Right atrium auricular region (tissue), 2 donors: Measurements from ENCODE around the gene SLC6A12. TPM values are rescaled to one million over a fixed set of nuclear protein-coding genes. Genes with fewer than 3 reads are reported as not detected.

Experiments used
- DNase-seq: peaks from one replicate; pipeline ENCODE4 v3.0.0-alpha.2; 2019; ENCODE audit warnings: low spot score
- H3K27ac ChIP-seq, 2 donors: fragments of 200-600 bp; sonication (generic); 1 replicate in 1 of 2; 2 replicates in 1 of 2; pipeline ENCODE4 v1.5.1; 2016 to 2019
- H3K27me3 ChIP-seq, 2 donors: fragments of 200-600 bp; sonication (generic); one replicate each; pipeline versions ENCODE4 v1.5.1 to v1.6.0; 2017 to 2019
- H3K36me3 ChIP-seq: fragments of 200-600 bp; sonication (generic); one replicate; pipeline ENCODE4 v1.5.1; 2016
- H3K4me1 ChIP-seq, 2 donors: fragments of 200-600 bp; sonication (generic); one replicate each; pipeline versions ENCODE4 v1.5.1 to v1.6.0; 2017 to 2019
- H3K4me3 ChIP-seq, 2 donors: fragments of 200-600 bp; sonication (generic); 1 replicate in 1 of 2; 2 replicates in 1 of 2; pipeline ENCODE4 v1.5.1; 2017 to 2019; ENCODE audit warnings: mild to moderate bottlenecking in 1 of 2, moderate library complexity in 1 of 2
- H3K9me3 ChIP-seq, 2 donors: fragments of 200-600 bp; sonication (generic); one replicate each; pipeline ENCODE4 v1.5.1; 2019
- total RNA-seq, 2 donors: library from RNA; depleted of rRNA; stranded (reverse); fragments of >200 nt; gene quantifications; one replicate each; pipeline ENCODE4 v1.1.0, GENCODE V29; 2016
- TF ChIP-seq, protein P1 (sequence below), 2 donors: fragments of 200-600 bp; sonication (generic); IDR thresholded peaks; one replicate each; pipeline ENCODE4 v1.5.1; 2019; ENCODE audit warnings: antibody characterized with exemption in 2 of 2

SLC6A12 gene
- total RNA-seq, 2 donors from 2014 or later: 1.1 TPM; not detected in 1

GRCh38 chr12:186006-186625 is 27.8 kb downstream of the SLC6A12 start:
- DNase-seq: no peak
- Histone ChIP-seq H3K27me3 (no peaks in the 10 kb centered on the region), H3K9me3 (no peaks in the 10 kb centered on the region), H3K4me3 (no peak overlapping the region), H3K27ac (no peak overlapping the region), H3K36me3 (no peaks in the 10 kb centered on the region), H3K4me1 (peaks cover 0 to 13% of the 10 kb centered on the region in 2 donors)
- TF ChIP-seq, protein P1, sequence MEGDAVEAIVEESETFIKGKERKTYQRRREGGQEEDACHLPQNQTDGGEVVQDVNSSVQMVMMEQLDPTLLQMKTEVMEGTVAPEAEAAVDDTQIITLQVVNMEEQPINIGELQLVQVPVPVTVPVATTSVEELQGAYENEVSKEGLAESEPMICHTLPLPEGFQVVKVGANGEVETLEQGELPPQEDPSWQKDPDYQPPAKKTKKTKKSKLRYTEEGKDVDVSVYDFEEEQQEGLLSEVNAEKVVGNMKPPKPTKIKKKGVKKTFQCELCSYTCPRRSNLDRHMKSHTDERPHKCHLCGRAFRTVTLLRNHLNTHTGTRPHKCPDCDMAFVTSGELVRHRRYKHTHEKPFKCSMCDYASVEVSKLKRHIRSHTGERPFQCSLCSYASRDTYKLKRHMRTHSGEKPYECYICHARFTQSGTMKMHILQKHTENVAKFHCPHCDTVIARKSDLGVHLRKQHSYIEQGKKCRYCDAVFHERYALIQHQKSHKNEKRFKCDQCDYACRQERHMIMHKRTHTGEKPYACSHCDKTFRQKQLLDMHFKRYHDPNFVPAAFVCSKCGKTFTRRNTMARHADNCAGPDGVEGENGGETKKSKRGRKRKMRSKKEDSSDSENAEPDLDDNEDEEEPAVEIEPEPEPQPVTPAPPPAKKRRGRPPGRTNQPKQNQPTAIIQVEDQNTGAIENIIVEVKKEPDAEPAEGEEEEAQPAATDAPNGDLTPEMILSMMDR (IDR thresholded peaks at IDR 0.05): no peak

DNA sequence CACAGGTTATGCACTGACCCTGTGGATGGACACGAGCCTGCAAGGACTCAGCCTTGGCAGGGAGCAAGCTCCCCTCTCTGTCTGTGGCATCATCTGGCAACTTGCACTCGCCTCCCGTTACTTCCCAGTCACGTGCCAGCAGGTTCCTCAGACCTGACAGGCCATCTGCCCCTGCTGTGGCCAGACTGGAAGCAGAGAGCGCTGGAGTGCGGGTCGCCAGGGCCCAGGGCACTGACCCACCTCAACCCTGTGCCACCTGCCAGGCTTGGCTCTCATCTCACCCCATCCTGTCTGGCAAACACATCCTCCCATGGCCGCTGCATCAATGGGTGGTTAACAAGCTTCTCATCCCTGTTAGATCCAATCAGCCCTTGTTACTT is 28.4 kb downstream of the SLC6A12 start:
- no peaks in the 10 kb centered on the region for H3K27me3 ChIP-seq
- H3K27ac ChIP-seq: no peak overlapping the region
- H3K4me3 ChIP-seq: no peak overlapping the region
- TF ChIP-seq, protein P1 (IDR thresholded peaks at IDR 0.05): no peak
- no peaks in the 10 kb centered on the region for H3K9me3 ChIP-seq
- DNase-seq: no peak
- H3K36me3 ChIP-seq: no peaks in the 10 kb centered on the region
- peaks cover 0 to 16% of the 10 kb centered on the region in 2 donors for H3K4me1 ChIP-seq

- H3K4me3 ChIP-seq: no peak overlapping the region
- no peaks in the 10 kb centered on the region for H3K27me3 ChIP-seq
- no peaks in the 10 kb centered on the region for H3K36me3 ChIP-seq
- no peaks in the 10 kb centered on the region for H3K9me3 ChIP-seq
- no peak overlapping the region for H3K27ac ChIP-seq
- no peak for DNase-seq
- H3K4me1 ChIP-seq: peaks cover 0 to 19% of the 10 kb centered on the region in 2 donors
- TF ChIP-seq, protein P1 (IDR thresholded peaks at IDR 0.05): no peak
These were observed 29.0 kb downstream of the SLC6A12 start for GRCh38 chr12:184811-185575.

DNA sequence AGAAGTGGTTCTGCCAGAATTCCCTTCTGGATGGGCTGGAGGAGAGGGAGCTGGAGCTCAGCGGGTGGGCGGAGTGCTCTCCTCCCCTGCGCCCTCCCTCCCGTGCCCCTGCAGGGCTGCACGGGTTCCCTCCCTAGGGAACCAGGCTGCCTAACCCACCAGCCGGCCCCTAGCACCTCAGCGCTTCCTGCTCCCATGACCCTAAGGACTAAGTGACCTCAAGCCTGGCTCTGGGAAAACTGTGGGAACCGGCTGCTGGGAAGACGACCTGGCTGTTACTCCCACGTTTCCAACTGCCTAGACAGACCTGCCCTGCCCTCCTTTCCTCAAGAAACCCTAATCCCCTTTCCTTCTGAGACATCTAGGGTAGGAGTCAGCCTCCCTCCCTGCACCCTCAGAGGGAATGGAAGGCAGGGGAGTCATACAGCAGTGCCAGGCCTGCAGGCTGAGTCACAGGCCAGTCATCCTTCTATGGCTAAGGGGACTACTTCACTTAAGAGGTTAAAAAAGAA is 31.5 kb downstream of the SLC6A12 start:
- TF ChIP-seq, protein P1 (IDR thresholded peaks at IDR 0.05): no peak
- Histone ChIP-seq H3K4me3 (no peak overlapping the region), H3K4me1 (peaks cover under 1 to 37% of the 10 kb centered on the region in 2 donors), H3K9me3 (no peaks in the 10 kb centered on the region), H3K27me3 (no peaks in the 10 kb centered on the region), H3K36me3 (no peaks in the 10 kb centered on the region), H3K27ac (peak overlapping the region in 1 of 2 donors; percentile 48)
- DNase-seq: no peak

DNA sequence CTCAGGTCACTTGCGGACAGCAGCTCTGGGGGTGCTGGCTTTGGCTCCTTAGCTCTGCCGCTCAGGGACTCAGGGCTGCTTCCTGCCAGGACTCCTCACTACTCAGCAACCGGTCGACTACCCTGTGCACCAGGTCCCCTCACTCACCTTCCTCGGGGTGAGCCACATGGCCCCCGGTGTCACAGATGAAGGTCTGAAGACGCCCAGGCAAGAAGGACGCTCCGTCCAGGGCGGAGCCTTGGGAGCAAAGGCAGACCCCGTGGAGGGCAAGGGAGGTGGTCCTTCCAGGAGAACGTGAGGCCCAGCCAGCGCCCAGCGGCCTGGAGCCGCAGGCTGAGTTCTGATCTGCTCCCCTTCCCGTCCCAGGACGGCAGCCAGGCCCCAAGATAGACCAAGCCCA is 32.0 kb downstream of the SLC6A12 start:
- DNase-seq: no peak
- TF ChIP-seq, protein P1 (IDR thresholded peaks at IDR 0.05): no peak
- H3K4me3 ChIP-seq: no peak overlapping the region
- no peaks in the 10 kb centered on the region for H3K36me3 ChIP-seq
- H3K4me1 ChIP-seq: peaks cover 3 to 43% of the 10 kb centered on the region in 2 donors
- peak overlapping the region; percentile 3 to 48 for H3K27ac ChIP-seq
- H3K9me3 ChIP-seq: no peaks in the 10 kb centered on the region
- H3K27me3 ChIP-seq: no peaks in the 10 kb centered on the region
